HepG2 (cell line): Measurements from ENCODE around the gene CCDC3. TPM values are rescaled to one million over a fixed set of nuclear protein-coding genes. Genes with fewer than 3 reads are reported as not detected.

Experiments
- ATAC-seq: fragments of 200-7000 bp; cut with Tn5 transposase; 3 replicates; pipeline ENCODE4 v1.9.1; 2020; ENCODE audit warnings: mild to moderate bottlenecking, moderate library complexity
- BruUV-seq: library from RNA; stranded (reverse); fragments of 400-500 nt; replicated peaks from 2 replicates; lab custom pipeline; 2021; lab: Mats Ljungman, UMichigan
- CTCF ChIA-PET: fragments of 300-600 bp; formaldehyde crosslinking; extraction: SDS; loops from one replicate; lab custom pipeline; 2021; ENCODE audit warnings: low total read pairs, inconsistent platforms, low intra/inter-chr PET ratio; lab: Yijun Ruan, JAX
- POLR2A ChIA-PET: fragments of 350-600 bp; sonication (Branson Sonifier 250); formaldehyde crosslinking; loops from one replicate; lab custom pipeline; 2020; ENCODE audit warnings: antibody characterized with exemption, inconsistent platforms; lab: Yijun Ruan, JAX
- DNase-seq: peaks from one replicate; pipeline ENCODE4 v3.0.0-alpha.2; 2015; ENCODE audit warnings: low spot score
- FAIRE-seq: peaks from 3 replicates; lab custom pipeline; 2011; peaks lifted over from hg19 to GRCh38; lab: Jason Lieb, UNC
- H2AFZ ChIP-seq: one replicate; pipeline ENCODE4 v1.6.1; 2011; ENCODE audit warnings: low read length, inconsistent platforms
- H3K27ac ChIP-seq: fragments of 300-600 bp; 3 replicates; pipeline ENCODE4 v1.8.0; 2011; ENCODE audit warnings: mixed run types, mild to moderate bottlenecking, mixed read lengths, low read length, inconsistent platforms; ENCODE audit not compliant: insufficient read depth; ENCODE audit errors: extremely low read length
- H3K27me3 ChIP-seq, 2 experiments: fragments of 200-600 bp in 1 of 2; 2 replicates in 1 of 2; 3 replicates in 1 of 2; pipeline versions ENCODE4 v1.6.0 to v1.8.0; 2011; ENCODE audit warnings: low read length in 2 of 2, mild to moderate bottlenecking in 2 of 2, moderate library complexity in 2 of 2, inconsistent platforms in 1 of 2; ENCODE audit not compliant: insufficient read depth in 2 of 2, control insufficient read depth in 1 of 2
- H3K36me3 ChIP-seq, 2 experiments: fragments of 200-600 bp in 1 of 2; replicated peaks in 1 of 2; 2 replicates in 1 of 2; 3 replicates in 1 of 2; pipeline versions ENCODE4 v1.5.1 to v1.8.0; 2011; ENCODE audit warnings: low read length in 2 of 2, inconsistent platforms in 1 of 2; ENCODE audit not compliant: insufficient read depth in 2 of 2, control insufficient read depth in 1 of 2
- H3K4me1 ChIP-seq: 2 replicates; pipeline ENCODE4 v1.5.1; 2012; ENCODE audit warnings: low read length, inconsistent platforms; ENCODE audit not compliant: insufficient read depth
- H3K4me2 ChIP-seq: 2 replicates; pipeline ENCODE4 v1.6.0; 2011; ENCODE audit warnings: low read depth, low read length, inconsistent platforms
- H3K4me3 ChIP-seq, 3 experiments: fragments of 200-600 bp in 1 of 3; sonication (generic), shearing (Covaris generic) in 1 of 3; replicated peaks in 1 of 3; 2 replicates each; pipeline ENCODE4 v1.5.1; 2011 to 2016; ENCODE audit warnings: low read length in 3 of 3, inconsistent platforms in 2 of 3, low read depth in 2 of 3, mild to moderate bottlenecking in 2 of 3, control low read depth in 1 of 3, mixed read lengths in 1 of 3; ENCODE audit not compliant: insufficient read depth in 1 of 3
- H3K79me2 ChIP-seq: one replicate; pipeline ENCODE4 v1.6.1; 2011; ENCODE audit warnings: low read length, inconsistent platforms; ENCODE audit not compliant: insufficient read depth
- H3K9ac ChIP-seq: 2 replicates; pipeline ENCODE4 v1.6.0; 2011; ENCODE audit warnings: mild to moderate bottlenecking, low read depth, low read length, inconsistent platforms; ENCODE audit not compliant: insufficient read depth
- H3K9me3 ChIP-seq: 2 replicates; pipeline ENCODE4 v1.5.1; 2012; ENCODE audit warnings: mild to moderate bottlenecking, low read length
- H4K20me1 ChIP-seq: 2 replicates; pipeline ENCODE4 v1.6.0; 2011; ENCODE audit warnings: inconsistent platforms, mild to moderate bottlenecking, low read length, moderate library complexity; ENCODE audit not compliant: insufficient read depth
- ETV6 ChIP-seq: sonication (generic); formaldehyde crosslinking; conservative IDR thresholded peaks from 2 replicates; pipeline ENCODE4 v1.4.0; 2020; ENCODE audit warnings: missing genetic modification reagents
- KDM6A ChIP-seq: IDR thresholded peaks from 2 replicates; pipeline ENCODE4 v1.6.1; 2016; ENCODE audit warnings: low read depth
- PHF5A ChIP-seq: IDR thresholded peaks from one replicate; pipeline ENCODE4 v1.6.1; 2018; ENCODE audit warnings: low read depth, missing genetic modification reagents; ENCODE audit not compliant: unreplicated experiment
- RAD51 ChIP-seq: fragments of 450-650 bp; IDR thresholded peaks from 2 replicates; pipeline ENCODE4 v1.6.1; 2016; ENCODE audit warnings: borderline replicate concordance
- RORA ChIP-seq: sonication (generic); formaldehyde crosslinking; IDR thresholded peaks from 2 replicates; pipeline ENCODE4 v1.5.0; 2020; ENCODE audit warnings: mild to moderate bottlenecking, missing genetic modification reagents, moderate library complexity
- SP2 ChIP-seq: sonication (generic); formaldehyde crosslinking; IDR thresholded peaks from 2 replicates; pipeline ENCODE4 v1.5.1; 2020; ENCODE audit warnings: mild to moderate bottlenecking, missing genetic modification reagents
- ZBTB7A ChIP-seq: sonication (generic); formaldehyde crosslinking; IDR thresholded peaks from 2 replicates; pipeline ENCODE4 v1.8.0; 2022; ENCODE audit warnings: mild to moderate bottlenecking, missing genetic modification reagents
- ZNF101 ChIP-seq: sonication (generic); formaldehyde crosslinking; IDR thresholded peaks from 2 replicates; pipeline ENCODE4 v1.4.0; 2020; ENCODE audit warnings: mild to moderate bottlenecking, low read depth, missing genetic modification reagents, borderline replicate concordance
- ZNF143 ChIP-seq: sonication (generic); formaldehyde crosslinking; IDR thresholded peaks from 2 replicates; pipeline ENCODE4 v1.4.0; 2020; ENCODE audit warnings: missing genetic modification reagents
- ZNF331 ChIP-seq: sonication (generic); formaldehyde crosslinking; IDR thresholded peaks from 2 replicates; pipeline ENCODE4 v1.4.0; 2020; ENCODE audit warnings: missing genetic modification reagents
- ZNF451 ChIP-seq: sonication (generic); formaldehyde crosslinking; IDR thresholded peaks from 2 replicates; pipeline ENCODE4 v1.5.0; 2020; ENCODE audit warnings: mild to moderate bottlenecking, missing genetic modification reagents
- ZNF782 ChIP-seq: sonication (generic); formaldehyde crosslinking; IDR thresholded peaks from 2 replicates; pipeline ENCODE4 v1.4.0; 2020; ENCODE audit warnings: missing genetic modification reagents, mild to moderate bottlenecking, borderline replicate concordance
- WGBS: methylation state at CpG from one replicate; pipeline ENCODE4 v1.1.6; 2017; ENCODE audit warnings: low lambda C conversion rate; 5-methylcytosine and 5-hydroxymethylcytosine counted together
- in situ Hi-C: cut with HindIII; loops from 2 replicates; pipeline ENCODE4 v1.10.0; 2017; ENCODE audit warnings: low pct_unique_long_range_greater_than_20kb; ENCODE audit not compliant: extremely low pct_ligation_motif_present
- intact Hi-C: fragments of 100-400 bp; cut with micrococcal nuclease; formaldehyde crosslinking; loops from one replicate; pipeline ENCODE4 v1.10.0; 2022; ENCODE audit not compliant: unreplicated experiment
- polyA plus RNA-seq, 8 experiments: library from polyadenylated mRNA; depleted of rRNA in 3 of 8; stranded (reverse) in 7 of 8; unstranded in 1 of 8; fragments of >200 nt; fragmentation: Illumina TruSeq in 4 of 8; extraction: Trizol in 4 of 8; gene quantifications; 2 replicates each; pipeline versions ENCODE4 v1.2.1 to v1.2.3, GENCODE V29; 2011 to 2016; ENCODE audit warnings: low read depth in 4 of 8, missing spikeins in 1 of 8, mixed read lengths in 1 of 8; ENCODE audit not compliant: insufficient read depth in 1 of 8
- total RNA-seq, 5 experiments: library from RNA; depleted of rRNA; stranded (reverse); fragments of >200 nt; fragmentation: Illumina TruSeq; extraction: Trizol; gene quantifications; 2 replicates each; pipeline ENCODE4 v1.2.3, GENCODE V29; 2016; ENCODE audit warnings: low read depth in 1 of 5
- TF ChIP-seq, protein P1 (sequence below): sonication (generic); formaldehyde crosslinking; IDR thresholded peaks from 2 replicates; pipeline ENCODE4 v1.5.1; 2020; ENCODE audit warnings: missing genetic modification reagents, mild to moderate bottlenecking, borderline replicate concordance
- TF ChIP-seq, protein P2 (sequence below): sonication (generic); formaldehyde crosslinking; conservative IDR thresholded peaks from 2 replicates; pipeline ENCODE4 v1.8.1; 2023; ENCODE audit warnings: missing genetic modification reagents

Gene CCDC3
- total and polyA plus RNA-seq, 2 of the 13 experiments (the other 11 are each of a cell fraction or from before 2014, with no cell fraction given) = not detected

DNA sequence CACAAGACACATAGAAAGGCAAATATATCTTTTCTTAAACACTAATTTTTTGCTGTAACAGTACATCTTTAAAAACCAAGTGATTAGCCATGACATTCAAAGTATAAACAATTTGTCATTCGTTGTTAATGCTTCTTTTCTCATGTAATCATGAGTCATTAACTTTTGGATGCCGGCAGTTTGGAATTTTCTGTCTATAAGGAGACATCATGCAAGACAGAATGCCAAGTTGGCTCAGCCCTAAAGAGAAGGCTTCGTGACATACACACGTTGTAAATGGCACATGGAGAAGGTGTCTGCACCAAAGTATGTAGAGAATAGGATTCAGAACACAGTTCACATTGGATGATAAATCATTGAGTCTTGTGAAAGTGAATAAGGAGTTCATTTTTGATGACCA is 35.9 kb downstream of the CCDC3 start:
- Histone ChIP-seq H3K9me3 (no peaks in the 10 kb centered on the region), H3K36me3 (no peaks in the 10 kb centered on the region), H3K4me1 (peaks cover 3% of the 10 kb centered on the region), H3K79me2 (no peaks in the 10 kb centered on the region), H3K4me2 (no peak overlapping the region), H3K27ac (no peak overlapping the region), H3K4me3 (no peak overlapping the region), H2AFZ (no peak overlapping the region), H3K9ac (no peak overlapping the region), H4K20me1 (no peaks in the 10 kb centered on the region), H3K27me3 (peaks cover 2 to 4% of the 10 kb centered on the region in 2 experiments; a peak in 2 of 5 replicates)
- under 1% methylated on average over 4 of the region's 4 CpGs for WGBS
- ChIA-PET CTCF (no interaction called here), POLR2A (no interaction called here)
- DNase-seq (no peak), ATAC-seq (no peak), FAIRE-seq (no peak)
- BruUV-seq = no TSS peak
- intact Hi-C loops (no loop called here), in situ Hi-C loops (no loop called here)
- TF ChIP-seq ZBTB7A = no peak
- TF ChIP-seq RAD51 = no peak
- no peak for TF ChIP-seq ZNF451 (CRISPR knock-in tag)
- no peak for TF ChIP-seq ETV6 (CRISPR knock-in tag)

DNA sequence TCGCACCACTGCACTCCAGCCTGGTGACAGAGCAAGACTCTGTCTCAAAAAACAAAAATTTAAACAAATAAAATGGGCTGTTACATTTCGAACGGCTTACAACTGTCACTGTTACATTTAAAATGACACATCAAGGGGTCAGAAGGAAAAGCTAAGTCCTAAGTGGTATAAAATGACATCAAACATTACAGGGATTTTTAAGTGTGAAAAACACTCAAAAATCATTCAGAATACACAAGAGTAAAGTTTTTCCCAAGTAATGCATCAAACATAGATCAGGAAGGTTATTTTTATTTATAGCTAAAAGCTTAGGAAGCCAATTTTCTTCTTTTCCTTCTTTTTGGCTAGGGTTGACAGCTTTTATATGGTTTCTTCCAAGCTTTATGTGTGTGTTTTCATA is 39.0 kb downstream of the CCDC3 start:
- Histone ChIP-seq H3K9ac (no peak overlapping the region), H2AFZ (no peak overlapping the region), H3K79me2 (no peaks in the 10 kb centered on the region), H3K36me3 (no peaks in the 10 kb centered on the region), H4K20me1 (no peaks in the 10 kb centered on the region), H3K27ac (no peak overlapping the region), H3K27me3 (peaks cover 2 to 4% of the 10 kb centered on the region in 2 experiments; a peak in 3 of 5 replicates), H3K9me3 (no peaks in the 10 kb centered on the region), H3K4me3 (no peak overlapping the region), H3K4me1 (peaks cover 11% of the 10 kb centered on the region), H3K4me2 (no peak overlapping the region)
- 26% methylated on average over 3 of the region's 3 CpGs for WGBS
- DNase-seq (no peak), ATAC-seq (no peak), FAIRE-seq (no peak)
- CTCF ChIA-PET = no interaction called here
- in situ Hi-C loops = no loop called here
- BruUV-seq = no TSS peak
- TF ChIP-seq RORA (CRISPR knock-in tag) (no peak), SP2 (CRISPR knock-in tag) (no peak), ZNF101 (CRISPR knock-in tag) (no peak), ZNF331 (CRISPR knock-in tag) (no peak), KDM6A (CRISPR knock-in tag) (no peak), ZNF143 (CRISPR knock-in tag) (no peak), PHF5A (no peak), ZNF782 (CRISPR knock-in tag) (no peak)
- TF ChIP-seq, protein P1, sequence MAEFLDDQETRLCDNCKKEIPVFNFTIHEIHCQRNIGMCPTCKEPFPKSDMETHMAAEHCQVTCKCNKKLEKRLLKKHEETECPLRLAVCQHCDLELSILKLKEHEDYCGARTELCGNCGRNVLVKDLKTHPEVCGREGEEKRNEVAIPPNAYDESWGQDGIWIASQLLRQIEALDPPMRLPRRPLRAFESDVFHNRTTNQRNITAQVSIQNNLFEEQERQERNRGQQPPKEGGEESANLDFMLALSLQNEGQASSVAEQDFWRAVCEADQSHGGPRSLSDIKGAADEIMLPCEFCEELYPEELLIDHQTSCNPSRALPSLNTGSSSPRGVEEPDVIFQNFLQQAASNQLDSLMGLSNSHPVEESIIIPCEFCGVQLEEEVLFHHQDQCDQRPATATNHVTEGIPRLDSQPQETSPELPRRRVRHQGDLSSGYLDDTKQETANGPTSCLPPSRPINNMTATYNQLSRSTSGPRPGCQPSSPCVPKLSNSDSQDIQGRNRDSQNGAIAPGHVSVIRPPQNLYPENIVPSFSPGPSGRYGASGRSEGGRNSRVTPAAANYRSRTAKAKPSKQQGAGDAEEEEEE (CRISPR knock-in tag) = no peak
- TF ChIP-seq, protein P2, sequence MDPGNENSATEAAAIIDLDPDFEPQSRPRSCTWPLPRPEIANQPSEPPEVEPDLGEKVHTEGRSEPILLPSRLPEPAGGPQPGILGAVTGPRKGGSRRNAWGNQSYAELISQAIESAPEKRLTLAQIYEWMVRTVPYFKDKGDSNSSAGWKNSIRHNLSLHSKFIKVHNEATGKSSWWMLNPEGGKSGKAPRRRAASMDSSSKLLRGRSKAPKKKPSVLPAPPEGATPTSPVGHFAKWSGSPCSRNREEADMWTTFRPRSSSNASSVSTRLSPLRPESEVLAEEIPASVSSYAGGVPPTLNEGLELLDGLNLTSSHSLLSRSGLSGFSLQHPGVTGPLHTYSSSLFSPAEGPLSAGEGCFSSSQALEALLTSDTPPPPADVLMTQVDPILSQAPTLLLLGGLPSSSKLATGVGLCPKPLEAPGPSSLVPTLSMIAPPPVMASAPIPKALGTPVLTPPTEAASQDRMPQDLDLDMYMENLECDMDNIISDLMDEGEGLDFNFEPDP (CRISPR knock-in tag) = no peak
- POLR2A ChIA-PET = no interaction called here
- intact Hi-C loops = no loop called here
